Measurements from ENCODE around the gene WDR88.
A peak's percentile ranks its signal among the peaks of the same experiment; 100 is the strongest.
"Not testable (repeated sequence)": the region's sequence is repeated elsewhere in the genome, so short reads cannot be mapped to it uniquely, and the experiment has no call there.

WDR88 gene

GRCh38 chr19:33171222-33171795, 39.4 kb downstream of the WDR88 start:
- DNase-seq (ENCODE audit: low read depth in 1 of 2, low spot score in 1 of 2), result no peak

- DNase-seq (ENCODE audit: low read depth in 1 of 2, low spot score in 1 of 2), result no peak
Observed at GRCh38 chr19:33171916-33172359, 40.0 kb downstream of the WDR88 start.

GRCh38 chr19:33174186-33174585, 42.3 kb downstream of the WDR88 start:
- DNase-seq (ENCODE audit: low read depth in 1 of 2, low spot score in 1 of 2), result no peak

GRCh38 chr19:33175156-33175782, 43.4 kb downstream of the WDR88 start:
- no peak for DNase-seq (ENCODE audit: low read depth in 1 of 2, low spot score in 1 of 2)

- DNase-seq (ENCODE audit: low read depth in 1 of 2, low spot score in 1 of 2), result peak in 1 of 2 donors; percentile 6
Observed at GRCh38 chr19:33175886-33176669, 44.2 kb downstream of the WDR88 start.

- peak; percentile 92 to 93 for DNase-seq (ENCODE audit: low read depth in 1 of 2, low spot score in 1 of 2)
Observed at GRCh38 chr19:33176670-33177416, 44.9 kb downstream of the WDR88 start.

- DNase-seq (ENCODE audit: low read depth in 1 of 2, low spot score in 1 of 2), result peak in 1 of 2 donors; percentile 63
Observed at GRCh38 chr19:33177417-33177979, 45.6 kb downstream of the WDR88 start.

- no peak for DNase-seq (ENCODE audit: low read depth in 1 of 2, low spot score in 1 of 2)
Observed at GRCh38 chr19:33186431-33187182, 54.7 kb downstream of the WDR88 start.

GRCh38 chr19:33187183-33187540, 55.2 kb downstream of the WDR88 start:
- DNase-seq (ENCODE audit: low read depth in 1 of 2, low spot score in 1 of 2), result no peak

- no peak for DNase-seq (ENCODE audit: low read depth in 1 of 2, low spot score in 1 of 2)
Observed at GRCh38 chr19:33189453-33189852, 57.5 kb downstream of the WDR88 start.

- DNase-seq (ENCODE audit: low read depth in 1 of 2, low spot score in 1 of 2), result not testable (repeated sequence)
Observed at GRCh38 chr19:33191092-33191491, 59.2 kb downstream of the WDR88 start.

- no peak for DNase-seq (ENCODE audit: low read depth in 1 of 2, low spot score in 1 of 2)
Observed at GRCh38 chr19:33191501-33191900, 59.6 kb downstream of the WDR88 start.

GRCh38 chr19:33192010-33192409, 60.1 kb downstream of the WDR88 start:
- DNase-seq (ENCODE audit: low read depth in 1 of 2, low spot score in 1 of 2), result no peak

GRCh38 chr19:33193269-33193864, 61.5 kb downstream of the WDR88 start:
- DNase-seq (ENCODE audit: low read depth in 1 of 2, low spot score in 1 of 2), result no peak

- DNase-seq (ENCODE audit: low read depth in 1 of 2, low spot score in 1 of 2), result no peak
Observed at GRCh38 chr19:33193865-33194362, 62.0 kb downstream of the WDR88 start, which contains the start of gene LRP3. LRP3 (plus strand) TSS chr19:33194330; CDS start chr19:33194786, 456 bp downstream.

- no peak for DNase-seq (ENCODE audit: low read depth in 1 of 2, low spot score in 1 of 2)
Observed at GRCh38 chr19:33194532-33194885, 62.6 kb downstream of the WDR88 start.

GRCh38 chr19:33194886-33195644, 63.2 kb downstream of the WDR88 start:
- DNase-seq (ENCODE audit: low read depth in 1 of 2, low spot score in 1 of 2), result no peak

- DNase-seq (ENCODE audit: low read depth in 1 of 2, low spot score in 1 of 2), result no peak
Observed at GRCh38 chr19:33195645-33196347, 63.9 kb downstream of the WDR88 start.

Data from activated T-helper 1 cell treated with anti-CD3 and anti-CD28 coated beads, Interleukin-2, amount 50 U/mL, for 16 hours (primary cell).